ENCODE results near the gene NXPE1.

NXPE1 gene

GRCh38 chr11:114587398-114587953 lies 27.8 kb upstream of the NXPE1 start:
- H3K27me3 ChIP-seq (ENCODE audit: insufficient read depth, low read length) = no peaks in the 10 kb centered on the region
- H3F3A ChIP-seq (ENCODE audit: insufficient read depth, low read length) = no peaks in the 10 kb centered on the region
- no peaks in the 10 kb centered on the region for H3K9me3 ChIP-seq (ENCODE audit: low read length)
- no peaks in the 10 kb centered on the region for H4K20me1 ChIP-seq (ENCODE audit: insufficient read depth, low read length)
- H3K36me3 ChIP-seq (ENCODE audit: insufficient read depth, low read length) = no peaks in the 10 kb centered on the region
- no peak overlapping the region for H3K27ac ChIP-seq (ENCODE audit: low read depth, low read length, poor library complexity, severe bottlenecking)
- H3K9ac ChIP-seq (ENCODE audit: low read length) = no peak overlapping the region
- no peaks in the 10 kb centered on the region for H3K4me1 ChIP-seq (ENCODE audit: insufficient read depth, low read length, severe bottlenecking)
- H3K9me2 ChIP-seq (ENCODE audit: low read depth, low read length) = no peaks in the 10 kb centered on the region
- H3K79me2 ChIP-seq (ENCODE audit: insufficient read depth, low read length) = no peaks in the 10 kb centered on the region
- TF ChIP-seq EZH2 (IDR thresholded peaks at IDR 0.05; ENCODE audit: borderline replicate concordance, low read length) (no peak), CTCF (IDR thresholded peaks at IDR 0.05; ENCODE audit: low read length) (no peak)
- no peak overlapping the region for H3K4me2 ChIP-seq (ENCODE audit: low read length)
- H3K4me3 ChIP-seq (ENCODE audit: low read depth, low read length, poor library complexity, severe bottlenecking) = no peak overlapping the region
- no peak overlapping the region for H2AFZ ChIP-seq (ENCODE audit: low read length)

GRCh38 chr11:114586797-114587196 lies 27.1 kb upstream of the NXPE1 start:
- no peaks in the 10 kb centered on the region for H3K4me1 ChIP-seq (ENCODE audit: insufficient read depth, low read length, severe bottlenecking)
- TF ChIP-seq CTCF (IDR thresholded peaks at IDR 0.05; ENCODE audit: low read length) = no peak
- no peaks in the 10 kb centered on the region for H3K9me3 ChIP-seq (ENCODE audit: low read length)
- H3K27ac ChIP-seq (ENCODE audit: low read depth, low read length, poor library complexity, severe bottlenecking) = no peak overlapping the region
- H3K27me3 ChIP-seq (ENCODE audit: insufficient read depth, low read length) = no peaks in the 10 kb centered on the region
- H3F3A ChIP-seq (ENCODE audit: insufficient read depth, low read length) = no peaks in the 10 kb centered on the region
- no peaks in the 10 kb centered on the region for H3K36me3 ChIP-seq (ENCODE audit: insufficient read depth, low read length)
- no peaks in the 10 kb centered on the region for H4K20me1 ChIP-seq (ENCODE audit: insufficient read depth, low read length)
- H3K4me3 ChIP-seq (ENCODE audit: low read depth, low read length, poor library complexity, severe bottlenecking) = no peak overlapping the region
- H3K4me2 ChIP-seq (ENCODE audit: low read length) = no peak overlapping the region
- no peak overlapping the region for H2AFZ ChIP-seq (ENCODE audit: low read length)
- no peaks in the 10 kb centered on the region for H3K79me2 ChIP-seq (ENCODE audit: insufficient read depth, low read length)
- H3K9ac ChIP-seq (ENCODE audit: low read length) = no peak overlapping the region
- H3K9me2 ChIP-seq (ENCODE audit: low read depth, low read length) = no peaks in the 10 kb centered on the region

- Histone ChIP-seq H3K27me3 (ENCODE audit: insufficient read depth, low read length) (no peaks in the 10 kb centered on the region), H3K4me3 (ENCODE audit: low read depth, low read length, poor library complexity, severe bottlenecking) (no peak overlapping the region), H3F3A (ENCODE audit: insufficient read depth, low read length) (no peaks in the 10 kb centered on the region), H3K4me1 (ENCODE audit: insufficient read depth, low read length, severe bottlenecking) (no peaks in the 10 kb centered on the region), H3K36me3 (ENCODE audit: insufficient read depth, low read length) (no peaks in the 10 kb centered on the region), H3K9me2 (ENCODE audit: low read depth, low read length) (no peaks in the 10 kb centered on the region), H3K4me2 (ENCODE audit: low read length) (no peak overlapping the region), H4K20me1 (ENCODE audit: insufficient read depth, low read length) (no peaks in the 10 kb centered on the region), H3K79me2 (ENCODE audit: insufficient read depth, low read length) (no peaks in the 10 kb centered on the region), H3K27ac (ENCODE audit: low read depth, low read length, poor library complexity, severe bottlenecking) (no peak overlapping the region), H3K9ac (ENCODE audit: low read length) (no peak overlapping the region), H3K9me3 (ENCODE audit: low read length) (no peaks in the 10 kb centered on the region), H2AFZ (ENCODE audit: low read length) (no peak overlapping the region)
- no peak for TF ChIP-seq EZH2 (IDR thresholded peaks at IDR 0.05; ENCODE audit: borderline replicate concordance, low read length)
- peak; percentile 24; the same call in 1 of the 2 replicates for TF ChIP-seq CTCF (IDR thresholded peaks at IDR 0.05; ENCODE audit: low read length)
Measured at GRCh38 chr11:114571712-114572111, 12.0 kb upstream of the NXPE1 start.

Measured in OCI-LY1 (cell line).